Body of pancreas (tissue), 4 donors: ENCODE results near the gene MYO7B. TPM values are rescaled to one million over a fixed set of nuclear protein-coding genes. Genes with fewer than 3 reads are reported as not detected.

ENCODE experiments used
- ATAC-seq: fragments of 150-250 bp; one replicate; pipeline ENCODE4 v1.9.1; 2016
- DNase-seq, 4 donors: peaks; one replicate each; pipeline ENCODE4 v3.0.0-alpha.2; 2019
- H3K27ac ChIP-seq, 4 donors: fragments of 200-600 bp; sonication (generic); 1 replicate in 3 of 4; 2 replicates in 1 of 4; pipeline versions ENCODE4 v1.5.1 to v1.6.1; 2016 to 2019; ENCODE audit warnings: mild to moderate bottlenecking in 1 of 4, mixed read lengths in 1 of 4, moderate library complexity in 1 of 4
- H3K27me3 ChIP-seq, 2 donors: fragments of 200-600 bp; sonication (generic); one replicate each; pipeline ENCODE4 v1.6.0; 2016; ENCODE audit warnings: mild to moderate bottlenecking in 1 of 2
- H3K36me3 ChIP-seq, 2 donors: fragments of 200-600 bp; sonication (generic); replicated peaks in 1 of 2; 2 replicates each; pipeline ENCODE4 v1.5.1; 2016; ENCODE audit warnings: low read depth in 2 of 2; ENCODE audit not compliant: insufficient read depth in 1 of 2
- H3K4me1 ChIP-seq: fragments of 200-600 bp; sonication (generic); one replicate; pipeline ENCODE4 v1.6.0; 2016
- H3K4me3 ChIP-seq, 2 donors: fragments of 200-600 bp; sonication (generic); 1 replicate in 1 of 2; 2 replicates in 1 of 2; pipeline ENCODE4 v1.5.1; 2016 to 2019
- H3K9me3 ChIP-seq, 3 donors: fragments of 200-600 bp; sonication (generic); 1 replicate in 2 of 3; 2 replicates in 1 of 3; pipeline ENCODE4 v1.5.1; 2016
- POLR2A ChIP-seq, 3 donors: fragments of 450-650 bp; IDR thresholded peaks; one replicate each; pipeline ENCODE4 v1.6.1; 2016; ENCODE audit warnings: antibody characterized with exemption in 3 of 3, mild to moderate bottlenecking in 2 of 3
- WGBS, 2 donors: methylation state at CpG; one replicate each; pipeline ENCODE4 v1.1.5; 2017; 5-methylcytosine and 5-hydroxymethylcytosine counted together
- intact Hi-C: fragments of 100-400 bp; cut with DNase I; formaldehyde crosslinking; loops from one replicate; pipeline ENCODE4 v1.15.1; 2023
- total RNA-seq, 2 donors: library from RNA; depleted of rRNA; stranded (reverse); fragments of >200 nt; gene quantifications; one replicate each; pipeline ENCODE4 v1.1.0, GENCODE V29; 2016
- TF ChIP-seq, protein P1 (sequence below), 7 experiments: fragments of 450-650 bp in 4 of 7; fragments of 200-600 bp in 3 of 7; sonication (generic) in 3 of 7; IDR thresholded peaks; one replicate each; pipeline ENCODE4 v1.5.1; 2016 to 2019; ENCODE audit warnings: antibody characterized with exemption in 7 of 7

MYO7B gene
- total RNA-seq, 2 donors from 2014 or later: 0.33 to 1.8 TPM

DNA sequence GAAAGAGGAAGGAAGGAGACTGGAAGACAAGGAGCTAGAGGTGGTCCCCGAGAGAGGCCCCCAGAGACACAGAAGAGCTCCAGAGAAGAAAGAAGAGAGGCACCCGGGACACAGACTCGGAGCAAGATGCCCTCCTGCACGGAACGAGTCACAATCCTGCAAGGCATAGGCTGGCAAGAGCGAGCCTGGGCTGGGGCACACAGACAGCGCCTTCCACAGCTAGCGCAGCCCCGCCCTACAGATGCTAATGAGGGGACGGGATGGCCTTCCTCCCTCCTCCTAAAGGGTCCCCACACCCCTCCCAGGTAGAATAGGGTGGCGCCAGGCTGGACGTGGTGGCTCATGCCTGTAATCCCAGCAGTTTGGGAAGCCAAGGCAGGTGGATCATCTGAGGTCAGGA is 90.7 kb downstream of the MYO7B start:
- H3K4me3 ChIP-seq: no peak overlapping the region
- intact Hi-C loops: no loop called here
- WGBS, 2 donors: 60 to 66% methylated on average over 6 to 12 of the region's 12 CpGs
- H3K36me3 ChIP-seq: no peaks in the 10 kb centered on the region
- ATAC-seq (no peak), DNase-seq (no peak)
- no peaks in the 10 kb centered on the region for H3K27me3 ChIP-seq
- TF ChIP-seq, protein P1, sequence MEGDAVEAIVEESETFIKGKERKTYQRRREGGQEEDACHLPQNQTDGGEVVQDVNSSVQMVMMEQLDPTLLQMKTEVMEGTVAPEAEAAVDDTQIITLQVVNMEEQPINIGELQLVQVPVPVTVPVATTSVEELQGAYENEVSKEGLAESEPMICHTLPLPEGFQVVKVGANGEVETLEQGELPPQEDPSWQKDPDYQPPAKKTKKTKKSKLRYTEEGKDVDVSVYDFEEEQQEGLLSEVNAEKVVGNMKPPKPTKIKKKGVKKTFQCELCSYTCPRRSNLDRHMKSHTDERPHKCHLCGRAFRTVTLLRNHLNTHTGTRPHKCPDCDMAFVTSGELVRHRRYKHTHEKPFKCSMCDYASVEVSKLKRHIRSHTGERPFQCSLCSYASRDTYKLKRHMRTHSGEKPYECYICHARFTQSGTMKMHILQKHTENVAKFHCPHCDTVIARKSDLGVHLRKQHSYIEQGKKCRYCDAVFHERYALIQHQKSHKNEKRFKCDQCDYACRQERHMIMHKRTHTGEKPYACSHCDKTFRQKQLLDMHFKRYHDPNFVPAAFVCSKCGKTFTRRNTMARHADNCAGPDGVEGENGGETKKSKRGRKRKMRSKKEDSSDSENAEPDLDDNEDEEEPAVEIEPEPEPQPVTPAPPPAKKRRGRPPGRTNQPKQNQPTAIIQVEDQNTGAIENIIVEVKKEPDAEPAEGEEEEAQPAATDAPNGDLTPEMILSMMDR (IDR thresholded peaks at IDR 0.05): no peak
- no peak for TF ChIP-seq POLR2A (IDR thresholded peaks at IDR 0.05)
- no peak overlapping the region for H3K27ac ChIP-seq
- no peaks in the 10 kb centered on the region for H3K4me1 ChIP-seq
- H3K9me3 ChIP-seq: no peaks in the 10 kb centered on the region

DNA sequence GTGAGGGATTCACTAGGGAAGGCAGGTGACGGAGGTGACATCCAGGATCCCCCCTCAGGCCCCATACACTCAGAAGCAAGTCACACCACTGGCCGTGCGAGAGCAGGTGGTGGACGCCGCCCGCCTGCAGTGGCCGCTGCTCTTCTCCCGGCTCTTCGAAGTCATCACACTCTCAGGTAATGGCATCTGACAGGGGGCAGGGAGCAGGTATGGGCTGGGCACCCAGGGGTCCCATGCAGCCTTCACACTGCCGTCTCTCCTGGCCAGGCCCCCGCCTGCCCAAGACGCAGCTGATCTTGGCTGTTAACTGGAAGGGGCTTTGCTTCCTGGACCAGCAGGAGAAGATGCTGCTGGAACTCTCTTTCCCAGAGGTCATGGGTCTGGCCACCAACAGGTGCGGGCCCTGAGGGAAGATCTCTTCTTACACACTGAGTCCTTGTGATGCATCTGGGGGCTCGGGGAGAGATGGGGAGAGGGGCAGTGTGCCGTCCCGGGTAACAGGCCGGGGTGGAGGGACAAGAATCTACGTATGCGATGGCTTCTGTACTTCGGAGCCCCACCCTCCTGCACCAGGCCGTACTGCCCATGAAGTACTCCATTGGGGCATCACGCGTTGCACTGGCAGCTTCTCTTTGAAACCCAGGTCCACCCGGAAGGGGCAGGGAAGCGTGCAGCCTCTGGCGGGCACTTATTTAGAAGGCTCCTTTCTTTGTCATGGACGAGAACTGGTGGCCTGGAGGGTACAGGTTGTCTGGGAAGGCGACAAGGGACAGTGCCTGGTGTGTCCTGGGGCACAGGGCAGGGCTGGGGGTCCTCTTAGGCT is 91.6 kb downstream of the MYO7B start:
- intact Hi-C loops: no loop called here
- H3K27me3 ChIP-seq: no peaks in the 10 kb centered on the region
- ATAC-seq (no peak), DNase-seq (no peak)
- TF ChIP-seq, protein P1 (IDR thresholded peaks at IDR 0.05): no peak
- no peak for TF ChIP-seq POLR2A (IDR thresholded peaks at IDR 0.05)
- H3K27ac ChIP-seq: no peak overlapping the region
- H3K4me3 ChIP-seq: no peak overlapping the region
- no peaks in the 10 kb centered on the region for H3K4me1 ChIP-seq
- H3K36me3 ChIP-seq: no peaks in the 10 kb centered on the region
- no peaks in the 10 kb centered on the region for H3K9me3 ChIP-seq
- 73 to 76% methylated on average over 15 to 26 of the region's 28 CpGs for WGBS, 2 donors

DNA sequence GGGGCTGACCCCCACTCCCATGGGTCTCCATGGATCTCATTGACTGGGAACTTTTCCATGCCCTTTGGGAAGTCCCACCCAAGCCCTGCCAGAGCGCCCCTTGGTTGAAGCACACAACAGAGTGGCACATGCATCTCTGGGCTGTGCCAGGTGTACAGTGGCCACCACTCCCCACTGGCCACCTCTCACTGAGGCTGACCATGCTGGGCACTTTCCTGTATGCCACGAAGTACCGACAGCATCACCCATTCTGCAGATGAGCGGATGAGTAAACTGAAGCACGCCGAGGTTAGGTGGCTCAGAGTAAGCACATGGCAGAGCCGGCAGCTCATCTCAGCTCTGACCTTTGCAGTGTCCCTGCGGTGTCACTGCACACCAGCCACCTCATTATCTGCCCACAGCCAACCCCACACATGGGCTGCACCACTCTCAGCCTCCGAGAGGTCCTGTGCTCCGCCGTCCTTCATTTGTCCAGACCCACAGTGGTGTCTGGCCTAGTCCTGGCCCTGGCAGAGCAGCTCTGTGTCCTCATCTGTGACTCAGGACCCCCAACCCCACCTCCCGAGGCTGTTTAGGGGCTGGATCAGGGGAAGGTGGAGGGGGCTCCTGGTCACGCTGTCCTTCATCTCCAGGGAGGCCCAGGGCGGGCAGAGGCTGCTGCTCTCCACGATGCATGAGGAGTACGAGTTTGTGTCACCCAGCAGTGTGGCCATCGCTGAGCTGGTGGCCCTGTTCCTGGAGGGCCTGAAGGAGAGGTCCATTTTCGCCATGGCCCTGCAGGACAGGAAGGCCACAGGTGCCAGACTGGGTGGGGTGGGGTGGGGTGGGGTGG is 92.5 kb downstream of the MYO7B start:
- no peak for ATAC-seq

DNA sequence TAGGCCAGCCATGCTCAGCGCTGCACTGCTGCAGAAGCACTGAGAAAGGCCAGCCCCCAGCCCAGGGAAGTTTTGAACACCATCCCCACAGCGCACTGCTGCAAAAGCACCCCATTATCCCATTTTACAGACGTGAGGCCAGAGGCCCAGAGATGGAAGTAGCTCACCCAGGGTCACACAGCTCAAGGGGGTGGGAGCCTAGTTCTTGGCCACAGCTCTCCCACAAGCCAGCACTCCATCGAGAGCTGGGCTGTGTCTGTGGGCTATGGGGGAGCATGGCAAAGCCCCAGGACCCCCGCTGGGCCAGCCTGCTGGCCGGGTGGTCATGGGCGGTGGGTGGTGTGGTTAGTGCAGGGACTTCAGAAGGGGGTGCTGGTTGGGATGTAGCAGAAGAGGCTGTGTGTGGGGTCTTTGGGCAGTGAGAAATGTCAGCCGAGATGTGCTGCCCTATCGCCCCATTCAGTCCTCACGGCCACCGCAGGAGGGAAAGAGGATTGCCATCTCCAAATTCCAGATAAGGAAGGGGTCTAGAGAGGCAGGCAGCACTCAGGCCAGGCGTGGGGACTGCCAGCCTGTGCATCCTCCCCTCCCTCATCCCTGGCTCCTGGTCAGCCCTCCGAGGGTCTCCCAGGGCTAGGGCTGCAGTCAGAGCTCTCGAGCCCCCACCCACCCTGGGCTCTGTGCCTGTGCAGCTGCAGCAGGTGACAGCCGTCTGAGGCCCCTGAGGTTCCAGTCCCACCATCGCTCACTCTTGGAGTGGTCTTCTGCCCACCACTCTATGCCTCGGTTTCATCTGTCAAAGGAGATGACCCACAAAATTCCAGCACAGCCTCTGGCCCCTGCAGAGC is 93.5 kb downstream of the MYO7B start:
- no peak overlapping the region for H3K4me3 ChIP-seq
- H3K9me3 ChIP-seq: no peaks in the 10 kb centered on the region
- ATAC-seq (no peak), DNase-seq (no peak)
- H3K36me3 ChIP-seq: no peaks in the 10 kb centered on the region
- H3K27ac ChIP-seq: no peak overlapping the region
- H3K4me1 ChIP-seq: no peaks in the 10 kb centered on the region
- no peak for TF ChIP-seq POLR2A (IDR thresholded peaks at IDR 0.05)
- TF ChIP-seq, protein P1 (IDR thresholded peaks at IDR 0.05): no peak
- intact Hi-C loops: no loop called here
- WGBS, 2 donors: 70 to 75% methylated on average over 13 to 17 of the region's 17 CpGs
- no peaks in the 10 kb centered on the region for H3K27me3 ChIP-seq

More for the DNA sequence above, 92.5 kb downstream of the MYO7B start:
- Histone ChIP-seq H3K9me3 (no peaks in the 10 kb centered on the region), H3K4me3 (no peak overlapping the region), H3K27me3 (no peaks in the 10 kb centered on the region), H3K27ac (no peak overlapping the region), H3K4me1 (no peaks in the 10 kb centered on the region), H3K36me3 (no peaks in the 10 kb centered on the region)
- DNase-seq: no peak
- intact Hi-C loops: no loop called here
- 82 to 83% methylated on average over 9 to 18 of the region's 18 CpGs for WGBS, 2 donors
- TF ChIP-seq, protein P1 (IDR thresholded peaks at IDR 0.05): no peak
- no peak for TF ChIP-seq POLR2A (IDR thresholded peaks at IDR 0.05)
